ENCODE measurements around the gene SLC7A9. TPM values are rescaled to one million over a fixed set of nuclear protein-coding genes. Genes with fewer than 3 reads are reported as not detected.

SLC7A9 gene
- total RNA-seq, 6 donors from 2014 or later: 0.26 to 1.2 (median 0.44) TPM; not detected in 2

DNA sequence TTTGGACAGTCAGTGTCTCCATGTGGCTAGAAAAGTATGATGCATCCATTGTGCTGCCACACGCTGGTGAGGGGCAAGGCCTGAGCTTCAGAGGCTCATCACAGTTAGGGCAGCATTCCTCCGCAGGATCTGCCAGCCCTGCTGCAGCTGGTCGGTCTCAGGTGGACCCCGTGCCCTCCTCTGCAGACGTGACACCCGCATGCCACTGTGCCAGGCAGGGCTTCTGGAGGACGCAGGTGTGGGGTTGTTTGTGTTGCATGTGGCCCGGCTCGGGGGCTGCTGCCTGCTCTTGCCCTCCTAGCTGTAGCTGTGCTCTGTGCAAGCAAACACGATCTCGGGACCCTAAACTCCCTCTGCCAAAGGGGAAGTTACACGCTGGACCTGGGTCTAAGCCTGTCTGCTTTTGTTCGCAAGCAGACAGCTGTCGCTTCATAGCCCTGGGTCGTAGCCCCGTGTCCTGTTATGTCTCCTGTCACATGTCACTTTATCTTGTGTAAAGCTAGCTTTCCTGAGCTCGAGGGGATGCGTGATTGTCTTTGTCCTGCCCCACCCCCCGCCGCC, 45.3 kb downstream of the SLC7A9 start:
- H3K9me3 ChIP-seq: no peaks in the 10 kb centered on the region
- ATAC-seq (ENCODE audit: low FRiP score in 2 of 2) (no peak), DNase-seq (peak in 1 of 2 donors; percentile 58)
- no peak overlapping the region for H3K4me3 ChIP-seq
- WGBS, 2 donors: 32 to 35% methylated on average over 9 to 19 of the region's 20 CpGs
- no peaks in the 10 kb centered on the region for H3K4me1 ChIP-seq
- H3K27me3 ChIP-seq: no peaks in the 10 kb centered on the region
- no peaks in the 10 kb centered on the region for H3K36me3 ChIP-seq
- no peak overlapping the region for H3K27ac ChIP-seq
- TF ChIP-seq POLR2A (IDR thresholded peaks at IDR 0.05) (no peak), EP300 (IDR thresholded peaks at IDR 0.05) (no peak), POLR2AphosphoS5 (IDR thresholded peaks at IDR 0.05) (no peak)
- TF ChIP-seq, protein P1, sequence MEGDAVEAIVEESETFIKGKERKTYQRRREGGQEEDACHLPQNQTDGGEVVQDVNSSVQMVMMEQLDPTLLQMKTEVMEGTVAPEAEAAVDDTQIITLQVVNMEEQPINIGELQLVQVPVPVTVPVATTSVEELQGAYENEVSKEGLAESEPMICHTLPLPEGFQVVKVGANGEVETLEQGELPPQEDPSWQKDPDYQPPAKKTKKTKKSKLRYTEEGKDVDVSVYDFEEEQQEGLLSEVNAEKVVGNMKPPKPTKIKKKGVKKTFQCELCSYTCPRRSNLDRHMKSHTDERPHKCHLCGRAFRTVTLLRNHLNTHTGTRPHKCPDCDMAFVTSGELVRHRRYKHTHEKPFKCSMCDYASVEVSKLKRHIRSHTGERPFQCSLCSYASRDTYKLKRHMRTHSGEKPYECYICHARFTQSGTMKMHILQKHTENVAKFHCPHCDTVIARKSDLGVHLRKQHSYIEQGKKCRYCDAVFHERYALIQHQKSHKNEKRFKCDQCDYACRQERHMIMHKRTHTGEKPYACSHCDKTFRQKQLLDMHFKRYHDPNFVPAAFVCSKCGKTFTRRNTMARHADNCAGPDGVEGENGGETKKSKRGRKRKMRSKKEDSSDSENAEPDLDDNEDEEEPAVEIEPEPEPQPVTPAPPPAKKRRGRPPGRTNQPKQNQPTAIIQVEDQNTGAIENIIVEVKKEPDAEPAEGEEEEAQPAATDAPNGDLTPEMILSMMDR (IDR thresholded peaks at IDR 0.05): no peak

DNA sequence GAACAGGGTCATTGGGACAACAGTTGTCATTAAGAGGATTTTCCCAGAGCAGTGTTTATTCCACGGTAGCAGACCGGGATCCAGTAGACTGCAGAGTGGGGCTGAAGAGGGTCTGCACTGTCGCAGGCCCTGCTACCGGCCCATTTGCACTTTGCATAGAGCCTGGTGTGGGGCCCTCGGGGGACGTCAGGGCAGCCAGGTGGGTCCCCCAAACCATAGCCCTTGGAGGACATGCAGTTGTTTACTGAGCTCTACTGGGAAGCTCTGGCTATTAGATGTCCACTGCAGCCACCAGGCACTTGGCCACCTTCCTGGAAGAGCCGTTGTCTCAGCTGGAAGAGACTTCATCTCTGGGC, 45.8 kb downstream of the SLC7A9 start:
- no peaks in the 10 kb centered on the region for H3K27me3 ChIP-seq
- H3K9me3 ChIP-seq: no peaks in the 10 kb centered on the region
- 86 to 94% methylated on average over 5 to 7 of the region's 7 CpGs for WGBS, 2 donors
- no peak overlapping the region for H3K4me3 ChIP-seq
- H3K36me3 ChIP-seq: no peaks in the 10 kb centered on the region
- H3K4me1 ChIP-seq: no peaks in the 10 kb centered on the region
- TF ChIP-seq, protein P1 (IDR thresholded peaks at IDR 0.05): no peak
- TF ChIP-seq EP300 (IDR thresholded peaks at IDR 0.05): no peak
- no peak for TF ChIP-seq POLR2AphosphoS5 (IDR thresholded peaks at IDR 0.05)
- no peak for TF ChIP-seq POLR2A (IDR thresholded peaks at IDR 0.05)
- H3K27ac ChIP-seq: no peak overlapping the region
- ATAC-seq (ENCODE audit: low FRiP score in 2 of 2): no peak
- no peak for DNase-seq

DNA sequence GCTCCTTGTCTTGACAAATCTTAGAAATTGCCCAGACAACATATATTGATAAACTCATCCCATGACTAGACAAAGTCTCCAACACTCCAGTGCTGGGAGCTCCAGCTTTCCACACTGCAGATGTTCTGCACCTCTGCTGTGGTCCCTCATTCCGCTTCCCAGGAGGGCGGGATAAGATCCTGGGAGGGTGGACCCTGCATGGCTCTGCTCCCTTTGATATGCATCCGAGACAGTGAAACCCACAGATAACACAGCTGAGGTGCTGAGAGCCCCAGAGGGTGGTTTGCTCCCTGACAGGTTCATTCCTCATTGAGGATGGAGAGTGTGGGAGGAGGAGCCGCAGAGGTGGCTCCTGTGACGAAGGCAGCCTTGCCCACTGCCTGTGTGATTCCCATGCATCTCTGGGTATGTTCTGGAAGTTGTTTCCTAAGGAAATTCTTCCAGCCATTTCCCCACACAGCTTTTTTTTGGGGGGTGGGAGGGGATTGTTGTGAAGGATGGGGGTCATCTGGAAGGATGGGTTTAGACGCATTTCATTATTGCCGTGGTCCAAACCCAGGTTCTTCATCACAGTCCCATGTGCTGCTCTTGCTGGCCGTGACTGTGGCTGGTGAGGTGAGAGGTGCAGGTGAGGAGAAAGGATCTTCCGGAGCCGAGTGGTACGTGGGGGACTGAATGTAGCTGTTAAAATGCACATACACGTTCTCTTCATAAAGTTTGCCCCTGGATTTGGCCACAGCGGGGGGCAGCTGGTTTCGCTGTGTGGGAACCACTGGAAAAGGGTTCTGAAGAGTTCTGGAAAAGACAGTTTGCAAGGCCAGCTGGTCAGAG, 46.4 kb downstream of the SLC7A9 start:
- H3K4me3 ChIP-seq: no peak overlapping the region
- DNase-seq: no peak
- H3K9me3 ChIP-seq: no peaks in the 10 kb centered on the region
- H3K4me1 ChIP-seq: no peaks in the 10 kb centered on the region
- H3K36me3 ChIP-seq: no peaks in the 10 kb centered on the region
- ATAC-seq (ENCODE audit: low FRiP score in 2 of 2): no peak
- H3K27ac ChIP-seq: no peak overlapping the region
- 88 to 91% methylated on average over 11 to 14 of the region's 14 CpGs for WGBS, 2 donors
- no peaks in the 10 kb centered on the region for H3K27me3 ChIP-seq
- TF ChIP-seq, protein P1 (IDR thresholded peaks at IDR 0.05): no peak
- TF ChIP-seq EP300 (IDR thresholded peaks at IDR 0.05) (no peak), POLR2AphosphoS5 (IDR thresholded peaks at IDR 0.05) (no peak), POLR2A (IDR thresholded peaks at IDR 0.05) (no peak)

DNA sequence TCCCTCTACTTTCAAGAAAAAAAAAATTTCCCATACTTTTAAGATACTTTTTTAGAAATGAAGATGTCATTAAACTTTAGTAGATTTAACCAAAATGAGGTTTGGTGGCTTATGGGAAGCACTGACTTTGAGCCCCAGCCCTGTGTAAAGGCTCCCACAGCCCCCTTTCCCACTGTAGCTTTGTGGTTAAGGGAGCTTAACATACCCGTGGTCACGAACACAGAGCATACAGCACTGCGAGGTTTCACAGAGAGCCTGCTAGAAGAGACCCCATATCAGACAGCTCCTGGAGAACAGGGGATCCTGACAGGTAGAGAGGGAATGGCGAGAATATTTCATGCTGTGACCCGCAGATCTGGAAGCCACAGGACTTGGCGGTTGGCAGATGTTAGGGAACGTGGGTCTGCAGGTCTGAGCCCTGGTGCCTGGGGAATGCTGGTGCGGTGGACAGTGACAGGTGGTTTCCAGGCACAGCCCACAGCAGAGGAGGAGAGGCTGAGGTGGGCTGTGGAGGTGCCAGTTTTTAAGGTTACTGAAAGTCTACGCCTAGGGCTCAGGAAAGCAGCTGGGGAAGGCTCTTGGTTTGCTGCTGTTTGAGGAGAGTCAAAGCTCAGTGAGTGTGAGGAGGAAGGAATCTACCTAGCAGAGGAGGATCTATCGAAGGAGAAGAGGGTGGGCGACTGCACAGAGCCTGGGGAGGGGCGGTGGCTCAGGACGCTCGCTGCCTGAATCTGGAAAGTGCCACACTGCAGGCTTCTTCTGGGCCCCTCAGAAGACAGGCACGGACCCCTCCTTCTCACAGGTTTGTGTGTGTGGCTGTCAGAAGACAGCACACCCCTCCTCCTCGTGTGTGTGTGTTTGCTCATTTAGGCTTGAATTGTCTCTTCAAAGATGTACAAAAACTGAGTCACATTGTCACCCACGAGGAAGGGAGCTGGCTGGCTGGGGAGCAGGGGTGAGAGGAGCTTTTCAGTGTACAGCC, 49.9 kb downstream of the SLC7A9 start:
- H3K4me1 ChIP-seq: no peaks in the 10 kb centered on the region
- no peaks in the 10 kb centered on the region for H3K27me3 ChIP-seq
- TF ChIP-seq, protein P1 (IDR thresholded peaks at IDR 0.05): no peak
- TF ChIP-seq EP300 (IDR thresholded peaks at IDR 0.05) (no peak), POLR2AphosphoS5 (IDR thresholded peaks at IDR 0.05) (no peak), POLR2A (IDR thresholded peaks at IDR 0.05) (no peak)
- H3K9me3 ChIP-seq: no peaks in the 10 kb centered on the region
- WGBS, 2 donors: 67 to 74% methylated on average over 17 of the region's 17 CpGs
- no peak overlapping the region for H3K27ac ChIP-seq
- DNase-seq (no peak), ATAC-seq (ENCODE audit: low FRiP score in 2 of 2) (no peak)
- H3K36me3 ChIP-seq: no peaks in the 10 kb centered on the region
- H3K4me3 ChIP-seq: no peak overlapping the region
